ENCODE measurements around the gene OR10A5. TPM values are rescaled to one million over a fixed set of nuclear protein-coding genes. Genes with fewer than 3 reads are reported as not detected.
"Not testable (repeated sequence)": the region's sequence is repeated elsewhere in the genome, so short reads cannot be mapped to it uniquely, and the experiment has no call there.

The OR10A5 gene, protein sequence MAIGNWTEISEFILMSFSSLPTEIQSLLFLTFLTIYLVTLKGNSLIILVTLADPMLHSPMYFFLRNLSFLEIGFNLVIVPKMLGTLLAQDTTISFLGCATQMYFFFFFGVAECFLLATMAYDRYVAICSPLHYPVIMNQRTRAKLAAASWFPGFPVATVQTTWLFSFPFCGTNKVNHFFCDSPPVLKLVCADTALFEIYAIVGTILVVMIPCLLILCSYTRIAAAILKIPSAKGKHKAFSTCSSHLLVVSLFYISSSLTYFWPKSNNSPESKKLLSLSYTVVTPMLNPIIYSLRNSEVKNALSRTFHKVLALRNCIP
- total RNA-seq (2013), result not detected
- polyA plus RNA-seq, result not detected
- polyA minus RNA-seq, result not detected in 2 replicates
- total RNA-seq, result 0 to 0.45 (median 0) reads per million in 11 experiments

DNA sequence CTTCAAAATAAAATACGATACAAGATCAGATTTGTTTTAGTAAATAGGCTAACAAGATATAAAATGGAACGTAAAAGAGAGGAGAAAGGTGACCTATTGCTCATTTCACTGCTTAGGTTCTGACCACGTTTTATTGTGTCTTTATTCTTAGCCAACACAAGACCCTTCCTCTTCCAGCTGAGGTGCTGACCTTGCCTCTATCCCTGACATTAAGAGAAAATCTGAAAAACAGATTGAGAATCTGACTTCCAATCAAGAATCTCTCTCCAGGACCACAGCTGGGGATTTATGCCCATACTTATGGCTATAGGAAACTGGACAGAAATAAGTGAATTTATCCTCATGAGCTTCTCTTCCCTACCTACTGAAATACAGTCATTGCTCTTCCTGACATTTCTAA lies at the start of gene OR10A5:
Gene OR10A5 (plus strand): TSS at position 301 of the 400 bp plus-strand sequence. CDS start 0 bp downstream, at position 301.
- Mint-ChIP-seq H3K4me3 (no peak within 1 kb of the TSS), H3K9me3 (peaks cover 2 to 11% (median 5%) of the 10 kb centered on the region in 7 donors), H3K27me3 (ENCODE audit: low read depth in 3 of 3) (peaks cover 0 to 2% (median 0%) of the 10 kb centered on the region in 3 donors), H3K27ac (no peak within 1 kb of the TSS), H3K4me1 (no peaks in the 10 kb centered on the region), H3K36me3 (no peaks in the 10 kb centered on the region)
- H3K79me2 ChIP-seq (ENCODE audit: insufficient read depth, low read length), result no peaks in the 10 kb centered on the region
- no peak within 1 kb of the TSS for H2AFZ ChIP-seq (ENCODE audit: insufficient read depth, low read depth, low read length, poor library complexity, severe bottlenecking)
- H3K4me3 ChIP-seq (replicated peaks in 1 of 3; ENCODE audit: low read depth in 2 of 3, low read length in 3 of 3), result no peak within 1 kb of the TSS
- TF ChIP-seq CTCF (IDR thresholded peaks at IDR 0.05), result no peak
- no peaks in the 10 kb centered on the region for H3K27me3 ChIP-seq (ENCODE audit: control insufficient read depth in 2 of 2, insufficient read depth in 2 of 2, low read length in 2 of 2)
- H3K27ac ChIP-seq (ENCODE audit: low read depth in 1 of 2, low read length in 2 of 2), result no peak within 1 kb of the TSS
- 83% methylated on average over 1 of the region's 3 CpGs for WGBS (ENCODE audit: insufficient coverage)
- no peaks in the 10 kb centered on the region for H4K20me1 ChIP-seq (ENCODE audit: insufficient read depth, low read length)
- intact Hi-C loops (cut with micrococcal nuclease), result no loop called here
- no peaks in the 10 kb centered on the region for H3K36me3 ChIP-seq (replicated peaks in 1 of 2; ENCODE audit: control insufficient read depth in 1 of 2, insufficient read depth in 2 of 2, low read length in 2 of 2)
- H3K9me3 ChIP-seq (replicated peaks in 1 of 2; ENCODE audit: control insufficient read depth in 1 of 2, insufficient read depth in 1 of 2, low read length in 2 of 2), result no peaks in the 10 kb centered on the region
- H3K9ac ChIP-seq (ENCODE audit: insufficient read depth, low read length, poor library complexity, severe bottlenecking), result no peak within 1 kb of the TSS
- no peak for DNase-seq
- no peak within 1 kb of the TSS for H3K4me2 ChIP-seq (replicated peaks; ENCODE audit: extremely low read depth, low read length, poor library complexity, severe bottlenecking)
- H3K4me1 ChIP-seq (ENCODE audit: control insufficient read depth in 1 of 2, insufficient read depth in 2 of 2, low read length in 2 of 2), result no peaks in the 10 kb centered on the region

DNA sequence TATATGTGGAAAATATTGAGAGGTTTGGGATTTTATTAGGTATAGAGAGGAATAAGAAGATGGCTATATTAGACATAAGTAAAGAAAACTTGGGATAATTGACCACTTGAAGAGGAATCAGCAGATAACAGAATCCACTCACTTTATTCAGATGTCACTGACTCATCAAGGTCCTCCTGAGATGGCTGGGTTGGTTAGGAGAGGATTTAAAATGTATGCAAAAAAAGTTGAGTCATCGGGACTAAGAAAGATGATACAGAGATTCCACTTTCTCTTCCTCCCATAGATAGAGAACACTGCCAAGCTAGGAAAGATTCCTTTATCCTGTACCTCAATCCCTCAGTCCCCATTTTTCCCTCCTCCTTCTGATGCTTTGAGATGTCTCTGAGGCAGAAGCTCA lies 46.1 kb upstream of the OR10A5 start, which contains the start of gene OR6A2:
Gene OR6A2 (minus strand): TSS at position 288 of the 400 bp plus-strand sequence. CDS start 3,981 bp downstream, outside the sequence.
- H3K27ac ChIP-seq (ENCODE audit: low read depth in 1 of 2, low read length in 2 of 2), result no peak within 1 kb of the TSS
- no peaks in the 10 kb centered on the region for H3K36me3 ChIP-seq (replicated peaks in 1 of 2; ENCODE audit: control insufficient read depth in 1 of 2, insufficient read depth in 2 of 2, low read length in 2 of 2)
- peaks cover 0 to 3% of the 10 kb centered on the region in 2 donors for H3K27me3 ChIP-seq (ENCODE audit: control insufficient read depth in 2 of 2, insufficient read depth in 2 of 2, low read length in 2 of 2)
- no peak for TF ChIP-seq CTCF (IDR thresholded peaks at IDR 0.05)
- no peak within 1 kb of the TSS for H2AFZ ChIP-seq (ENCODE audit: insufficient read depth, low read depth, low read length, poor library complexity, severe bottlenecking)
- no peaks in the 10 kb centered on the region for H3K4me1 ChIP-seq (ENCODE audit: control insufficient read depth in 1 of 2, insufficient read depth in 2 of 2, low read length in 2 of 2)
- Mint-ChIP-seq H3K27ac (no peak within 1 kb of the TSS), H3K27me3 (ENCODE audit: low read depth in 3 of 3) (peaks cover 5 to 7% (median 5%) of the 10 kb centered on the region in 3 donors), H3K36me3 (no peaks in the 10 kb centered on the region), H3K4me1 (no peaks in the 10 kb centered on the region), H3K9me3 (peaks cover 0 to 3% (median 1%) of the 10 kb centered on the region in 7 donors), H3K4me3 (no peak within 1 kb of the TSS)
- WGBS (ENCODE audit: insufficient coverage), result no CpG with 5 or more reads among the region's 1 CpG
- H3K79me2 ChIP-seq (ENCODE audit: insufficient read depth, low read length), result no peaks in the 10 kb centered on the region
- no peak within 1 kb of the TSS for H3K4me3 ChIP-seq (replicated peaks in 1 of 3; ENCODE audit: low read depth in 2 of 3, low read length in 3 of 3)
- H3K9me3 ChIP-seq (replicated peaks in 1 of 2; ENCODE audit: control insufficient read depth in 1 of 2, insufficient read depth in 1 of 2, low read length in 2 of 2), result peaks cover 0 to 4% of the 10 kb centered on the region in 2 donors
- no peak within 1 kb of the TSS for H3K4me2 ChIP-seq (replicated peaks; ENCODE audit: extremely low read depth, low read length, poor library complexity, severe bottlenecking)
- intact Hi-C loops (cut with micrococcal nuclease), result no loop called here
- no peaks in the 10 kb centered on the region for H4K20me1 ChIP-seq (ENCODE audit: insufficient read depth, low read length)
- H3K9ac ChIP-seq (ENCODE audit: insufficient read depth, low read length, poor library complexity, severe bottlenecking), result no peak within 1 kb of the TSS
- DNase-seq, result no peak

DNA sequence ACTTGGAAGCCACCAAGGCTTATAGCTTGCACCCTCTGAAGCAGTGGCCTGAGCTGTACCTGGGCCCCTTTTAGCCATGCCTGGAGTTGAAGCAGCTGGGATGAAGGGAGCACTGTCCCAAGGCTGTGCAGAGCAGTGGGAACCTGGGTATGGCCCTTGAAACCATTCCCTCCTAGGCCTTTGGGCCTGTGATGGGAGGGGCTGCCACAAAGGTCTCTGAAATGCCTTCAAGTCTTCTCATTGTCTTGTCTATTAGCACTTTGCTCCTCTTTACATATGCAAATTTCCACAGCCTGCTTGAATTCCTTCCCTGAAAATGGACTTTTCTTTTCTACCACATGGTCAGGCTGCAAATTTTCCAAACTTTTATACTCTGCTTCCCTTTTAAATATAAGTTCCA lies 44.4 kb upstream of the OR10A5 start:
- H4K20me1 ChIP-seq (ENCODE audit: insufficient read depth, low read length); H3K4me1 Mint-ChIP-seq; H3K27me3 ChIP-seq (ENCODE audit: control insufficient read depth in 2 of 2, insufficient read depth in 2 of 2, low read length in 2 of 2); H3K4me2 ChIP-seq (replicated peaks; ENCODE audit: extremely low read depth, low read length, poor library complexity, severe bottlenecking); H3K27ac Mint-ChIP-seq; H3K4me3 Mint-ChIP-seq; intact Hi-C loops (cut with micrococcal nuclease); H3K36me3 Mint-ChIP-seq; DNase-seq; H3K4me3 ChIP-seq (replicated peaks in 1 of 3; ENCODE audit: low read depth in 2 of 3, low read length in 3 of 3); H3K9ac ChIP-seq (ENCODE audit: insufficient read depth, low read length, poor library complexity, severe bottlenecking); H3K9me3 ChIP-seq (replicated peaks in 1 of 2; ENCODE audit: control insufficient read depth in 1 of 2, insufficient read depth in 1 of 2, low read length in 2 of 2); H3K9me3 Mint-ChIP-seq; H3K27me3 Mint-ChIP-seq (ENCODE audit: low read depth in 3 of 3); H3K36me3 ChIP-seq (replicated peaks in 1 of 2; ENCODE audit: control insufficient read depth in 1 of 2, insufficient read depth in 2 of 2, low read length in 2 of 2); H3K4me1 ChIP-seq (ENCODE audit: control insufficient read depth in 1 of 2, insufficient read depth in 2 of 2, low read length in 2 of 2); H2AFZ ChIP-seq (ENCODE audit: insufficient read depth, low read depth, low read length, poor library complexity, severe bottlenecking); H3K79me2 ChIP-seq (ENCODE audit: insufficient read depth, low read length); H3K27ac ChIP-seq (ENCODE audit: low read depth in 1 of 2, low read length in 2 of 2): not testable (repeated sequence)
